Calu3 (cell line): ENCODE data around the gene AKTIP. TPM values are rescaled to one million over a fixed set of nuclear protein-coding genes. Genes with fewer than 3 reads are reported as not detected.
A peak's percentile ranks its signal among the peaks of the same experiment; 100 is the strongest.

Source experiments
- Bru-seq: library from RNA; stranded (reverse); fragments of 400-500 nt; gene quantifications from one replicate; lab custom pipeline; 2021; lab: Mats Ljungman, UMichigan
- BruChase-seq, 2 experiments: library from RNA; stranded (reverse); fragments of 400-500 nt; gene quantifications; one replicate each; lab custom pipeline; 2021; lab: Mats Ljungman, UMichigan
- BruUV-seq: library from RNA; stranded (reverse); fragments of 400-500 nt; replicated peaks from 2 replicates; lab custom pipeline; 2021; lab: Mats Ljungman, UMichigan
- CTCF ChIA-PET: fragments of 300-600 bp; sonication (Branson Sonifier 250); formaldehyde crosslinking; loops from one replicate; lab custom pipeline; 2022; ENCODE audit warnings: antibody characterized with exemption; lab: Charles Lee
- DNase-seq: peaks from one replicate; pipeline ENCODE4 v3.0.0; 2022
- H3K27ac Mint-ChIP-seq: one replicate; pipeline ENCODE4 v1.8.0; 2022; ENCODE audit warnings: mixed read lengths; ENCODE audit not compliant: unreplicated experiment
- H3K27me3 Mint-ChIP-seq: one replicate; pipeline ENCODE4 v1.8.0; 2022; ENCODE audit warnings: mixed read lengths; ENCODE audit not compliant: unreplicated experiment
- H3K36me3 Mint-ChIP-seq: one replicate; pipeline ENCODE4 v1.8.0; 2022; ENCODE audit warnings: mild to moderate bottlenecking, moderate library complexity, mixed read lengths; ENCODE audit not compliant: insufficient read depth, unreplicated experiment
- H3K4me1 Mint-ChIP-seq: one replicate; pipeline ENCODE4 v1.8.0; 2022; ENCODE audit warnings: mild to moderate bottlenecking, low read depth, mixed read lengths; ENCODE audit not compliant: unreplicated experiment
- H3K4me3 Mint-ChIP-seq: one replicate; pipeline ENCODE4 v1.8.0; 2022; ENCODE audit warnings: mild to moderate bottlenecking, low read depth, moderate library complexity, mixed read lengths; ENCODE audit not compliant: unreplicated experiment
- H3K9me3 Mint-ChIP-seq: one replicate; pipeline ENCODE4 v1.8.0; 2022; ENCODE audit warnings: low read depth, mixed read lengths; ENCODE audit not compliant: unreplicated experiment
- CTCF ChIP-seq: fragments of 200-600 bp; IDR thresholded peaks from one replicate; pipeline ENCODE4 v1.8.0; 2022; ENCODE audit warnings: antibody characterized with exemption; ENCODE audit not compliant: unreplicated experiment
- intact Hi-C: fragments of 100-400 bp; cut with micrococcal nuclease; formaldehyde crosslinking; loops from one replicate; pipeline ENCODE4 v1.10.0; 2022; ENCODE audit not compliant: unreplicated experiment
- long read RNA-seq: library from polyadenylated mRNA; stranded (forward); transcript quantifications from one replicate; pipeline ENCODE4 v2.0.0, GENCODE V29; 2022
- total RNA-seq: library from RNA; stranded (reverse); gene quantifications from 2 replicates; pipeline ENCODE4 v1.2.3, GENCODE V29; 2022

AKTIP gene
- total RNA-seq: 46.4 and 59.4 TPM in 2 replicates
- percentile 83 among the genes with signal in this experiment for Bru-seq, nascent RNA
- percentile 91 among the genes with signal in this experiment for BruChase-seq, experiment 1, labeled RNA remaining after a 6-hour chase
- BruChase-seq, experiment 2, labeled RNA remaining after a 2-hour chase: percentile 87 among the genes with signal in this experiment
- long read RNA-seq, transcript AKTIP-202 (10 exons, 2,426 nt): major isoform, 9 of 64 reads
- long read RNA-seq, partial matches to known transcripts: 3 of 64 reads
- long read RNA-seq, other reads (novel, unspliced or antisense): 50 of 64 reads

GRCh38 chr16:53502331-53503269 is at the start of gene AKTIP:
Gene AKTIP (minus strand): TSS chr16:53503209. CDS start chr16:53500259, 2,950 bp downstream.
- H3K4me3 Mint-ChIP-seq: peak within 1 kb of the TSS; percentile 89
- peak; percentile 86 for DNase-seq
- intact Hi-C loops: loop anchor here (5.0 kb wide), 1 partner anchor 450 kb away; the partner anchor contains the start of genes CHD9 and CHD9NB
- CTCF ChIA-PET: interaction anchor here (0.7 kb wide), 1 partner anchor 377 kb away, joined by 3 read pairs; no protein-coding TSS in a partner anchor
- peaks cover 33% of the 10 kb centered on the region for H3K4me1 Mint-ChIP-seq
- no peaks in the 10 kb centered on the region for H3K27me3 Mint-ChIP-seq
- no peak for TF ChIP-seq CTCF
- H3K27ac Mint-ChIP-seq: peak within 1 kb of the TSS; percentile 75
- no TSS peak for BruUV-seq
- H3K36me3 Mint-ChIP-seq: peaks cover 53% of the 10 kb centered on the region
- H3K9me3 Mint-ChIP-seq: no peaks in the 10 kb centered on the region

GRCh38 chr16:53549970-53550690 is 47.1 kb upstream of the AKTIP start:
- peaks cover 7% of the 10 kb centered on the region for H3K4me1 Mint-ChIP-seq
- TF ChIP-seq CTCF: peak; percentile 63
- H3K36me3 Mint-ChIP-seq: no peaks in the 10 kb centered on the region
- no TSS peak for BruUV-seq
- CTCF ChIA-PET: interaction anchor here (0.6 to 1.5 kb wide), 16 partner anchors 11 to 1407 kb away, joined by 3 to 7 read pairs (median 3); partner anchors contain the start of genes FTO, IRX5 and RPGRIP1L
- no peak overlapping the region for H3K27ac Mint-ChIP-seq
- H3K9me3 Mint-ChIP-seq: no peaks in the 10 kb centered on the region
- no peak overlapping the region for H3K4me3 Mint-ChIP-seq
- peaks cover 85% of the 10 kb centered on the region for H3K27me3 Mint-ChIP-seq
- DNase-seq: peak; percentile 57
- intact Hi-C loops: loop anchor here (5.0 kb wide), 2 partner anchors 207 to 222 kb away; no protein-coding TSS in a partner anchor

GRCh38 chr16:53546988-53547391 is 44.0 kb upstream of the AKTIP start:
- H3K9me3 Mint-ChIP-seq: no peaks in the 10 kb centered on the region
- peaks cover 7% of the 10 kb centered on the region for H3K4me1 Mint-ChIP-seq
- H3K27me3 Mint-ChIP-seq: peaks cover 92% of the 10 kb centered on the region
- H3K4me3 Mint-ChIP-seq: no peak overlapping the region
- H3K27ac Mint-ChIP-seq: no peak overlapping the region
- BruUV-seq: no TSS peak
- TF ChIP-seq CTCF: peak; percentile 57
- intact Hi-C loops: no loop called here
- CTCF ChIA-PET: no interaction called here
- DNase-seq: peak; percentile 29
- no peaks in the 10 kb centered on the region for H3K36me3 Mint-ChIP-seq

GRCh38 chr16:53545433-53545832 is 42.4 kb upstream of the AKTIP start:
- Mint-ChIP-seq H3K9me3 (no peaks in the 10 kb centered on the region), H3K4me3 (no peak overlapping the region), H3K36me3 (no peaks in the 10 kb centered on the region), H3K4me1 (peaks cover 3% of the 10 kb centered on the region), H3K27me3 (peaks cover 78% of the 10 kb centered on the region), H3K27ac (no peak overlapping the region)
- CTCF ChIA-PET: no interaction called here
- no TSS peak for BruUV-seq
- intact Hi-C loops: no loop called here
- TF ChIP-seq CTCF: no peak
- no peak for DNase-seq
